SK-N-SH (cell line): ENCODE data around the gene TMEM132D. TPM values are rescaled to one million over a fixed set of nuclear protein-coding genes. Genes with fewer than 3 reads are reported as not detected.

Experiments
- CTCF ChIA-PET: fragments of 300-600, 350-600 bp; formaldehyde crosslinking; extraction: SDS; loops from one replicate; lab custom pipeline; 2021; lab: Yijun Ruan, JAX
- POLR2A ChIA-PET: fragments of 350-600 bp; sonication (Branson Sonifier 250); formaldehyde crosslinking; extraction: SDS; loops from one replicate; lab custom pipeline; 2020; ENCODE audit warnings: antibody characterized with exemption, inconsistent platforms; lab: Yijun Ruan, JAX
- DNase-seq: peaks from one replicate; pipeline ENCODE4 v3.0.0; 2012
- H2AFZ ChIP-seq: fragments of 200-600 bp; sonication (generic); 2 replicates; pipeline ENCODE4 v1.8.1; 2016; ENCODE audit warnings: antibody characterized with exemption, mild to moderate bottlenecking, low read depth
- H3F3A ChIP-seq: fragments of 200-600 bp; sonication (generic); replicated peaks from 2 replicates; pipeline ENCODE3; 2016; ENCODE audit warnings: antibody characterized with exemption, mild to moderate bottlenecking; ENCODE audit not compliant: insufficient read depth
- H3K27ac ChIP-seq, 2 experiments: fragments of 200-500 bp in 1 of 2; fragments of 200-600 bp in 1 of 2; sonication (Bioruptor generic) in 1 of 2; sonication (generic), shearing (Covaris generic) in 1 of 2; 2 replicates each; pipeline versions ENCODE4 v1.5.1 to v1.6.1; 2014 to 2016; ENCODE audit warnings: low read depth in 2 of 2, inconsistent platforms in 1 of 2, low read length in 1 of 2, mild to moderate bottlenecking in 1 of 2, mixed read lengths in 1 of 2
- H3K27me3 ChIP-seq: fragments of 200-600 bp; sonication (generic), shearing (Covaris generic); 2 replicates; pipeline ENCODE4 v1.6.1; 2016; ENCODE audit warnings: mixed run types; ENCODE audit not compliant: insufficient read depth
- H3K36me3 ChIP-seq, 2 experiments: fragments of 200-500 bp in 1 of 2; fragments of 200-600 bp in 1 of 2; sonication (Bioruptor generic) in 1 of 2; sonication (generic) in 1 of 2; replicated peaks in 1 of 2; 2 replicates each; pipeline versions ENCODE3 to v1.5.1; 2014 to 2016; ENCODE audit warnings: low read length in 1 of 2, mild to moderate bottlenecking in 1 of 2; ENCODE audit not compliant: insufficient read depth in 2 of 2, control insufficient read depth in 1 of 2
- H3K4me1 ChIP-seq, 2 experiments: fragments of 200-500 bp in 1 of 2; fragments of 200-600 bp in 1 of 2; sonication (Bioruptor generic) in 1 of 2; sonication (generic), shearing (Covaris generic) in 1 of 2; 2 replicates each; pipeline versions ENCODE4 v1.5.1 to v1.6.1; 2014 to 2016; ENCODE audit warnings: low read depth in 1 of 2, low read length in 1 of 2, mixed run types in 1 of 2; ENCODE audit not compliant: insufficient read depth in 2 of 2, control insufficient read depth in 1 of 2
- H3K4me2 ChIP-seq: fragments of 200-600 bp; sonication (generic), shearing (Covaris generic); 2 replicates; pipeline ENCODE4 v1.6.1; 2017; ENCODE audit warnings: mixed run types
- H3K4me3 ChIP-seq, 2 experiments: fragments of 200-500 bp in 1 of 2; fragments of 200-600 bp in 1 of 2; sonication (Bioruptor generic) in 1 of 2; sonication (generic), shearing (Covaris generic) in 1 of 2; 2 replicates each; pipeline versions ENCODE4 v1.5.1 to v1.8.1; 2014 to 2016; ENCODE audit warnings: low read depth in 2 of 2, inconsistent platforms in 1 of 2, low read length in 1 of 2, mild to moderate bottlenecking in 1 of 2, mixed read lengths in 1 of 2, moderate library complexity in 1 of 2
- H3K79me2 ChIP-seq: fragments of 200-600 bp; sonication (generic); 2 replicates; pipeline ENCODE4 v1.8.1; 2017; ENCODE audit warnings: mild to moderate bottlenecking; ENCODE audit not compliant: insufficient read depth
- H3K9ac ChIP-seq: fragments of 200-600 bp; sonication (generic); 2 replicates; pipeline ENCODE4 v1.6.1; 2017; ENCODE audit warnings: mixed run types
- H3K9me2 ChIP-seq: fragments of 200-600 bp; sonication (generic); 2 replicates; pipeline ENCODE4 v1.6.1; 2017; ENCODE audit warnings: mixed run types
- H3K9me3 ChIP-seq: fragments of 200-600 bp; sonication (generic); 2 replicates; pipeline ENCODE4 v1.6.1; 2017; ENCODE audit warnings: mixed run types, mild to moderate bottlenecking, moderate library complexity
- H4K20me1 ChIP-seq: fragments of 200-600 bp; sonication (generic); 2 replicates; pipeline ENCODE4 v1.6.1; 2017; ENCODE audit warnings: mild to moderate bottlenecking, mixed run types; ENCODE audit not compliant: insufficient read depth
- FOSL2 ChIP-seq: IDR thresholded peaks from 2 replicates; pipeline ENCODE4 v1.4.0; 2012; ENCODE audit warnings: low read depth, mild to moderate bottlenecking, moderate library complexity, borderline replicate concordance
- GATA2 ChIP-seq: sonication (generic); formaldehyde crosslinking; IDR thresholded peaks from 2 replicates; pipeline ENCODE4 v1.5.0; 2020; ENCODE audit warnings: mild to moderate bottlenecking, missing genetic modification reagents
- NFIC ChIP-seq: IDR thresholded peaks from 2 replicates; pipeline ENCODE4 v1.4.0; 2012; ENCODE audit warnings: borderline replicate concordance
- PBX3 ChIP-seq: IDR thresholded peaks from 2 replicates; pipeline ENCODE4; 2012
- POLR2AphosphoS5 ChIP-seq: IDR thresholded peaks from 2 replicates; pipeline ENCODE4 v1.6.1; 2012; ENCODE audit warnings: low read depth, low read length
- RCOR1 ChIP-seq: fragments of 150-350 bp; IDR thresholded peaks from 2 replicates; pipeline ENCODE4 v1.6.1; 2017; ENCODE audit warnings: antibody characterized with exemption, low read length
- REST ChIP-seq: IDR thresholded peaks from 2 replicates; pipeline ENCODE4 v1.6.1; 2012; ENCODE audit warnings: mild to moderate bottlenecking, low read depth, low read length, moderate library complexity
- SMC3 ChIP-seq: IDR thresholded peaks from 2 replicates; pipeline ENCODE4 v1.6.1; 2012; ENCODE audit warnings: low read depth, low read length, improper control_type of control experiment
- TCF12 ChIP-seq: IDR thresholded peaks from 2 replicates; pipeline ENCODE4 v1.4.0; 2012
- whole genome bisulfite sequencing: methylation state at CpG from one replicate; pipeline ENCODE4 v1.1.6; 2017; ENCODE audit warnings: low lambda C conversion rate; 5-methylcytosine and 5-hydroxymethylcytosine counted together
- polyA plus RNA-seq, 3 experiments: library from polyadenylated mRNA; depleted of rRNA; stranded (reverse); fragments of >200 nt; gene quantifications; 2 replicates each; pipeline ENCODE4 v1.2.3, GENCODE V29; 2012

The TMEM132D gene
- polyA plus RNA-seq, 1 of the 3 experiments (the other 2 are of a cell fraction) = not detected

GRCh38 chr12:129839679-129840078 is 64.1 kb downstream of the TMEM132D start:
- H3K9me2 ChIP-seq = no peaks in the 10 kb centered on the region
- H4K20me1 ChIP-seq = no peaks in the 10 kb centered on the region
- ChIA-PET POLR2A (no interaction called here), CTCF (interaction anchor here (0.6 kb wide), 1 partner anchor 24 kb away, joined by 3 read pairs; no protein-coding TSS in a partner anchor)
- no peak overlapping the region for H2AFZ ChIP-seq
- H3K27ac ChIP-seq = no peak overlapping the region
- H3K4me3 ChIP-seq = no peak overlapping the region
- no peak overlapping the region for H3K9ac ChIP-seq
- no peaks in the 10 kb centered on the region; the same call in 1 of the 2 replicates for H3K79me2 ChIP-seq
- DNase-seq = no peak
- 63% methylated on average over 10 of the region's 10 CpGs for WGBS
- no peaks in the 10 kb centered on the region for H3K36me3 ChIP-seq
- no peaks in the 10 kb centered on the region for H3F3A ChIP-seq
- H3K27me3 ChIP-seq = no peaks in the 10 kb centered on the region
- no peak overlapping the region for H3K4me2 ChIP-seq
- no peaks in the 10 kb centered on the region for H3K9me3 ChIP-seq
- no peaks in the 10 kb centered on the region for H3K4me1 ChIP-seq
- TF ChIP-seq REST (no peak), POLR2AphosphoS5 (no peak), GATA2 (CRISPR knock-in tag) (no peak), NFIC (no peak), PBX3 (no peak), RCOR1 (no peak), TCF12 (no peak)

GRCh38 chr12:129831294-129831693 is 72.5 kb downstream of the TMEM132D start:
- CTCF ChIA-PET = no interaction called here
- H3K9me2 ChIP-seq = no peaks in the 10 kb centered on the region
- H3K4me1 ChIP-seq = no peaks in the 10 kb centered on the region
- no peaks in the 10 kb centered on the region for H3F3A ChIP-seq
- no peaks in the 10 kb centered on the region for H3K9me3 ChIP-seq
- H3K36me3 ChIP-seq = no peaks in the 10 kb centered on the region
- H3K4me2 ChIP-seq = no peak overlapping the region
- no peak for DNase-seq
- no peaks in the 10 kb centered on the region for H3K27me3 ChIP-seq
- POLR2A ChIA-PET = no interaction called here
- H4K20me1 ChIP-seq = no peaks in the 10 kb centered on the region
- H2AFZ ChIP-seq = no peak overlapping the region
- WGBS = 68% methylated on average over 14 of the region's 16 CpGs
- H3K9ac ChIP-seq = no peak overlapping the region
- H3K79me2 ChIP-seq = no peaks in the 10 kb centered on the region
- H3K4me3 ChIP-seq = no peak overlapping the region
- TF ChIP-seq SMC3 (no peak), REST (no peak), FOSL2 (no peak)
- H3K27ac ChIP-seq = no peak overlapping the region
